NK-92 (cell line): Measurements from ENCODE around the gene PTPRE.

Experiments used
- DNase-seq: peaks from one replicate; lab custom pipeline; 2025; ENCODE audit not compliant: unreplicated experiment; lab: John Stamatoyannopoulos, UW

Gene PTPRE

GRCh38 chr10:128111696-128112095 is 204.8 kb downstream of the PTPRE start:
- no peak for DNase-seq

GRCh38 chr10:128113026-128113425 is 206.1 kb downstream of the PTPRE start:
- DNase-seq = no peak

DNA sequence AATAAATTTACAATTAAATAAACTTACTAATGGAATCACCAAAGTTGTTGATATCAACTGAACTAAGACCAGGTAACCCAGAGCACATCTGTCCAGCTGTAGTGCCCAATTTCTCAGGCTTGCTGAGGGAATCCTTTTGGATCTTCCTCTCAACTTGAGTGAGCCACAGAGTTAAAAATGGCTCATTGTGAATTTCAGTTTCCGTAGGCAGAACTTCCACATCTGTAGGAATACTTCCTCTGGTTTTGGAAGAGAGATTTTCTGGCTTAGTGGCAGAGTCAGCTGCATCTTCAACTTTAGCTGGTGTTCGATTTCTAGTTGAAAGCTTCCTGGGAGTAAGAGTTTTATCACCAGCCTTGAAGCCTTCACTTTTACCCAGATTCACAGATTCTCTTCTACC is 208.0 kb downstream of the PTPRE start:
- DNase-seq = no peak

GRCh38 chr10:128115356-128115755 is 208.5 kb downstream of the PTPRE start:
- DNase-seq = no peak

DNA sequence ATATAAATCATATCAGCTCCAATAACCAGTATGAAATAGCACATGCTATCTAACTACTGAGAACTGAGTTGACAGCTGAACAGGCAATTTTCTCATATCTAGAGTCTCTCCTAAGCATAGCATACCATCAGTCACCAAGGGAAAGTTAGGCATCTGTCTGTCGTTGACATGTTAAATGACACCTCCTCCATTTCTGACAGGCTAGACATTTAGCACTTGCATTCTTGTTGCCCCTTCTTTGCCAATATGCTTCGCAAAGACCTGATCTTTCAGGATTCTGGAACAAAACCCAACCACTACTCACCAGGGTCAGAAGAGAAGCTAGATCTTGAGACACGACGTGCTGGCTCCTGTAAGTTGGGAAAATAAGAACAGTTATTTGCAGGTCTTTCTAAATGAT is 209.3 kb downstream of the PTPRE start:
- DNase-seq = no peak

DNA sequence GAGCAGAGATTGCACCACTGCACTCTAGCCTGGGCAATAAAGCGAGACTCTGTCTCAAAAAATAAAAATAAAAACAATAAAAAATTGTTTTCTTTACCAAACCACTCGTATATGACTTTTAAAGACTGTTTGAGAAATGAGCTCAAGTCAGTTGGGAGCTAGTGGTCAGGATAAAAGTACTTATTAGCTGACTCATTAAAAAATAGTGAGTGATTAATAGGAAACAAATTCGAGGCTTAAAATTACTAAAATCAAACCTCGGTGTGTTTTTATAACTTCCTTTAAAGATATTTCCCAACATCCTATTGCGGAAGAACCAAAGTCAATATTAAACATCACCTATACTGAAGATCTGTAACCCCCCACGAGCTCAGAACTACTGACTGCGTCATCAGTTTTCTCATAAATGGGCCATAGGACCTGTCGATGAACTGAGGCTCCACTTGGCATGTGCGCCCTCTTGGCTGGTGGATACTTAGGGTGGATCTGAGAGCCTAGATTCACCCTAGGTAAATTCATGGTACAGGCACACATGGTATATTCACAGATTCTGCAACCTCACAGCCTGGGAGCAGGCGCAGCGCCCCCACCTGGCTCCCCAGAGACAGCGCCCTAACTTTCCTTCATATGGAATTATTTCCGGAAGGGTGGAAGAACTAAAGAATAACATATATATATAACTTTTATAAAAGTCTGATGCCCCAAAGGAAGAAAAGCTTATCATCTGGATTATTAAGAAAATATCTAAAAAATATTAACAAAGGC is 210.1 kb downstream of the PTPRE start:
- no peak for DNase-seq

DNA sequence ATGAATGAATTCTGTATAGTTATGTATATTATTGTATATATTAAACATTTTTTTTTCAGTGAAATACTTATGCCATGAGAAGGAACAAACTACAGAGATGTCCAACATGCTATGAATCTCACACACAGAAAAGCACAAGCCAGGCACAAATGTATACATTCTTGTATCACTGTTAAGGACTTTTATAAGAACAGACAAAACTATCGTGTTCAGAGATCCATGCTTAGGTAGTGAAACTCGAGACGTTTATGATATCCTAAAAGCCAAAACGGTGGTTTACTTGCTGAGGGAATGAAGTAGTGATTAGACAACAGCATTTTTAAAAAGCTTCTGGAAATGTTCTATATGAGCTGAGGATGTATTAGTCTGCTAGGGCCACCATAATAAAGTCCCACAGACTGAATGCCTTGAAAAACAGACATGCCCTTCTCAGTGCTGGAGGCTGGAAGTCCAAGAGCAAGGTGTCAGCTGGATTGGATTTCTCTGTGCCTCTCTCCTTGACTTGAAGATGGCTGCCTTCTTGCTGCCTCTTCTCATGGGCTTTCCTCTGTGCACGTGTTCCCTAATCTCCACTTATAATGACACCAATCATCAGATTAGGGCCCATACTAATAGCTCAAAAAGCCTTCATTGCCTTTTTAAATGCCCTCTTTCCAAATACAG is 215.0 kb downstream of the PTPRE start:
- no peak for DNase-seq

DNA sequence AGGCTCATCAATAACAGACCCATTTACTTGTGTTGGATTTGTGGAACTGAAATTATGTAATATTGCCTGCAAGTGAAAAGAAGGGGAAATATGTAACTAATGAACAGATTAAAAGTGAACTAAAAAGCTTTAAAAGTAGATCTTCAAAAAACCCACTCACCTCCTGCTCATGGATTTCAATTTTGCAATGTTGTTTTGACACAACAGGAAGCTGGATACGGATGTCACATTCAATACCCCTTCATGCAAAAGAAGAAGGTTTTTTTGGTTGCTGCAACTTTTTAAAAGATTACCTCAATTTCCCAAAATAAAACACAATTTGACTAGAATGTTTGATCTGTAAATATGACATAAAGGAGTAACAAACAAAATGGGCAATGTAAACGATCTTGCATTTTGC is 216.0 kb downstream of the PTPRE start:
- DNase-seq = no peak

- no peak for DNase-seq
Observed at GRCh38 chr10:128123846-128124245, 216.9 kb downstream of the PTPRE start.

GRCh38 chr10:128124813-128125403 is 218.0 kb downstream of the PTPRE start:
- DNase-seq = no peak

- no peak for DNase-seq
Observed at GRCh38 chr10:128125416-128125943, 218.6 kb downstream of the PTPRE start.

DNA sequence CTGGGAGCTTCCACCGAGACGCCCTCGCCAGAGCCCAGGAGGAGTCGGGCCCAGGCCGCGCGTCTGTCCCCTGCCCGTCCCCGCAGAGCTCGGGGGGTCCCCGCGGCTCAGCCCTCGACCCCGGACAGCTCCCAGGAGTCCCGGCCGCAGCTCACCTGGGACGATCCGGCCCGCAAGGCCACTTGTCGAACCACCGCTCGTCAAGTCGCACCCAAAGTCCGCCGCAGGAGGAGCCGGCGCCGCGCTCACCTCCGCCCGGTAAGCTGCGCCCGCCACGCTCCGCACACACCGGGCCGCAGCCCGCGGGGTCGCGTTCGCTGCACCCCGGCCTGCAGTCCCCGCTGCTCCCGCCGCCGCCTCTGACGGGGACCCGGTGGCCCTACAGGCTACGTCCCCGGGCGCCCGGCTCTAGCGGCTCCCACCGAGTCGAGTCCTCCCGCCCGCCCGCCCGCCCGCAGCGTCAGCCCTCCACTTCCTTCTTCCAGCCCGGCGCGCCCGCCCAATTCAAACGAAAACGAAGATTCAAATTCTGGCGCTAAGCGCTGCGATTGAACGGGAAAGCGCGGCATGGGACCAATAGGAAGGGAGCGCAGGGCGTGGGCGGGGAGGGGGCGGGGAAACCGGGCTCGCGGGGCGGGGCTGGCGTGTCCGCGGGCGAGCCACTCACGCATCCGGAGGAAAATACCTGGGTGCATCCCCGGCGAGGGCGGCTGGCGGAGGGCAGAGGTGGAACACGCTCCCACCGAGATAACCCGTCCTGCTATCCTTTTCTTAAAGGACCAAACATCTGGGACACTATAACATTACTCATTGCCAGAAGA is 219.3 kb downstream of the PTPRE start, which contains the start of gene MKI67:
Gene MKI67, minus strand, starts transcription at position 480 of the 821 bp plus-strand sequence. CDS start 756 bp downstream, outside the sequence.
- peak; percentile 37 for DNase-seq

GRCh38 chr10:128128582-128128981 is 221.7 kb downstream of the PTPRE start:
- DNase-seq = no peak

DNA sequence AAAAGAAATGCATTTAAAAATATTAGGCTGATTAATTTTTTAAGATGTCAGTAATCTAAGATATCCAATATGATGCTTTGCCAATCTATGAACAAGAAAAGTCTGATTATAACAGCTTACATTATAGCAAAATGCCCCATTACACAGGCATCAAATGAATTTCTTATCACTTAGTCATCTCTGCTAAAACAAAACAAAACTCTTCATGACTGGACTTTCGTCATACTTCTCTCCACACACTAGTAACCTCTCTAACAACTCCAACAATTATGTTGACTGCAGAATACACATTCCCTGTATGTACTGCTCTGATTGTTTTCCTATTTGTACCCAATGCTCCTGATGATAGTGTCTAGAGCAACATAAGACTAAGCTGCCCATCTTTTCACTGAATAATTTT is 223.1 kb downstream of the PTPRE start:
- DNase-seq = no peak
